NCI-H2029 (cell line): Measurements from ENCODE around the gene LHX4.

Experiments used
- DNase-seq: peaks from one replicate; lab custom pipeline; 2025; lab: John Stamatoyannopoulos, UW

LHX4 gene

DNA sequence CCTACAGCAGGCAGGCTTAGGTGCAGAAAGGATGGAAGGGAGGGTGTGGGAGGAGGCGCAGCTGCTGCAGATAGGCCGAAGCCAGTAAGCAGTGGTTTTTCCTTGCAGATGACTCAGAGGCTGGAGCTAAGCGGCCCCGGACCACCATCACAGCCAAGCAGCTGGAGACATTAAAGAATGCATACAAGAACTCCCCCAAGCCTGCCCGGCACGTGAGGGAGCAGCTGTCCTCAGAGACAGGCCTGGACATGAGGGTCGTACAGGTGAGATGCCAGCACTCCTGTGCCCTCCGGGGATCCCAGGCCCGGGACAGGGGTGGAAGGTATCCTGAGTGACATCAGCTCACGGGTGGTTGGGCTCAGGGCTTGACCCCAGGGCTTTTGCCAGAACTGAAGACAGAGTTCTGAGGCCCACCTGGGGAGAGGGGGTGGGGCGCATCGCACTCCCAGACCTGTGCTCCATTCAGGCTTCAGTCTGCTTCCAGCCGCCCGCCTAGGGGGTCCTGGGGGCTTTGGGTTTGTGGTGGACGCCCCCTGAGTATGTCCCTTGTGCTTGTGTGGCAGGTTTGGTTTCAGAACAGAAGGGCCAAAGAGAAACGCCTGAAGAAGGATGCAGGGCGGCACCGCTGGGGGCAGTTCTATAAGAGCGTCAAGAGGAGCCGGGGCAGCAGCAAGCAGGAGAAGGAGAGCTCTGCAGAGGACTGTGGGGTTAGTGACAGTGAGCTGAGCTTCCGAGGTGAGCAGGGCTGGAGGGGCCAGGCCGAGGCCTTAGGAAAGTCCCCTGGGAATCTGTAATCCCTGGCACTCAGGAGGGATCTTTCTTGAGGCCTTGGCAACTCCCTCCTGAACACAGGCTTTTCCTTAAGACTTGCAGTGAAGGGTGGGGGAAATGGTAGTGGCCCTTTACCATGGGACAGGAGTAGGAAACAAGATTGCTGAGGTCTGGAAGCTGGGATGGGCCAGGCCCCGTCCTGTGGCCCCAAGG is 41.5 kb downstream of the LHX4 start:
- DNase-seq = no peak

DNA sequence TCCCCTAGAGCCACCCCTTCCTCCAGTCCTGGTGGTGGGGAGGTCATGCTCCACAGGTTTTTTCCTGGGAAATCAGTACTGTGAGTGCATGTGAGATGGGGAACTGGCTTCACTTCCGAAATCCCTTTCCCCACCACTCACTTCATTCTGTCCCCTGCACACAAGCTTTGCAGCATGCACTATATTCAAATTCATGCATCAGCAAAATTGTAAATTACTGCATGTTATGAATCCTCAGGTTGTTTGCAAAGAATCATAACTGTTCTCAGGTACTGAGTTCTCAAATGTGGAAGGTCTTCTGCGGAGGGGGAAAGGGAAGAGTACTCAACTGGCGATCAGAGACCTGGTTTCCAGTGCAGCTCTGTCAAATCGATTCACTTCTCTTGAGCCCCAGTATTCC is 42.3 kb downstream of the LHX4 start:
- DNase-seq = no peak

DNA sequence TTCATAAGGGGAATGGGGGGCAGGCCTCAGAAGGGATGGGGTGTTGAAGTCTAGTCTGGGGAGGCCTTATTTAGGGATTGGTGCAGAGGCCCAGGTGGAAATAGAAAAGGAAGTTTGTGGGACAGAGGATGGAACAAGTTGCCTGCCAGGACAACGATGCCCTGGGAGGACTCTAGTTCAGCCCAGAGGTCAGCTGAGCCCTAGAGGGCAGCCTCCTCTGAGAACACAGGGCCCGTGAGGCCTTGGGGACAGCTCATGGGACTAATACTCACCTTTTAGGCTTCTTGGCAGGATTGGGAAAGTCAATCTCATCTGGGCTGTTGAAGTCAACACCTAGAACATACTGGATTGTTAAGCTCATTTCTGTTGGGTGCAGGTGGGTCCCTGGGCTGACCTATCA is 43.0 kb downstream of the LHX4 start:
- DNase-seq = no peak

DNA sequence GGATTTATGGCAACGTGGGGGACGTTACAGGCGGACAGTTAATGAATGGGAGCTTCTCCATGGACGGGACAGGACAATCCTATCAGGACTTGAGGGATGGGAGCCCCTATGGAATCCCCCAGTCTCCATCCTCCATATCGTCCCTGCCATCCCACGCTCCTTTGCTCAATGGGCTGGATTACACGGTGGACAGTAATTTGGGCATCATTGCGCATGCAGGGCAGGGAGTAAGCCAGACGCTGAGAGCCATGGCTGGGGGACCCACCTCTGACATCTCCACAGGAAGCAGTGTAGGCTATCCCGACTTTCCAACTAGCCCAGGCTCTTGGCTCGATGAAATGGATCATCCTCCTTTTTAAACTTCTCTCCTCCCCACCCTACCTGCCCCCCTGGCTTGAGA is 44.2 kb downstream of the LHX4 start:
- DNase-seq = no peak

DNA sequence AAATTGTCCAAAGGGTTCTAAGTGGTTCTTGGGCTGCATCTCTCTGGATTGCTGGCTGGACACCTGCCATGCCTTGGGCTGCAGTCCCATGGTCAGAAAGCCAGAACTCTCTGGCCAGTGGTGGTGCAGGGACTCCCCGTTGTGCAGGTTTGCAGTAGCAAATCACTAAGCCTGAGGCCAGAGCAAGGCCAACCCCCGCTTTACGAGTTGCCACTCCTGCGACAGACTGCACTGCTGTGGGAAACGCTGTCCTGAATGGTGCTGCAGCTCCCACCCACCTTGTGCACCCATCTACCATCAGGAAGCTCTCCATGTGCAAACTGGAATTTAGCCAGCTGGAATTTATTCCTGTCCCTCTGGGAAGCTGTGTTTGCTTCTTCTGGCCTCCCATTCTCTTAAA is 45.7 kb downstream of the LHX4 start:
- no peak for DNase-seq

DNA sequence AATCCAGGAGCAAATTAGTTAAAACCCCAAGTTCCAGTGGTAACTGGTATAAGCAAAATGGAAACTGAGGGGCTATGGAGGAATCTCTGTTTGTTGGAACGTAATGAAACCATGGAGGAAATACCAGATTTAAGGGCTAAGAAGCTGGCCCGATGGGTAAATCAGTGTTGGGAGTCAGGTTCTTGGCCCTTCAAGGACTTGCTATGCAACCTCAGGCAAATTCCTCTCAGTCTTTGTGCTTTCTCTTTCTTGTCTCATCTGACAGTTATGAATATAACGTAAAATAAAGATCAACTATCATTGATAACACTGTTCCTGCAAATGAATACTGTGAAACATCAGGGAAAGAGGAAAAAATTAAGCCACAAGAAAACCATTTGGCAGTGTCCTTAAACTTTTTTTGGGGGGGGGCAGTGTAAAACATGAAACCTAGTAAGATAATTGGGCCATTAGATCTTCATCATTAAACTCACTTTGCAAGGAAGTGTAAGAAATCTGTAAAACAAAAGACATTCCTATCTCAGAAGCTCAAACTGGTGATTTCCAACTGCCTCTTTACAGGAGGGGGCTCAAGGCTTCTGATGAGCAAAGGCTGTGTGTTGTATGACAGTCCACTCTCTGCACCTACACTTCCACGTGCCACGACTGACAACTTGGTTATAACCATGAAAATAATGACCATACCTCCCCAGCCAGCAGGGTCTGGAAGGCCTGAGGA is 47.6 kb downstream of the LHX4 start:
- DNase-seq = no peak

DNA sequence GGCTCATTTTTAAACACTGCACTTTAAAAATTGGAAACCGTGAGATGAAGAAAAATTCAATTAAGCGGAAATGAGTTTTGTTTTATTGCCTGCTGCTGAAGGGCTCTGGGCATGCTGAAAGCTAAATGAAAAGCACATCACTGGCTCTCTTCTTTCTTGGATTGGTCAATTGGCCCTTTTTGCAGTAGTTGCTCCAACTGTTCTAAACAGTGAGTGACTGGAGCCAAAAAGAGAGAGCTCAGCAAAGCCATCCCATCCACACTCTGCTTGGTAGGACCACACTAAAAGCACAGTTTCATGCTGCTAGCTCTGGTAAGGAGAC is 48.1 kb downstream of the LHX4 start:
- no peak for DNase-seq

DNA sequence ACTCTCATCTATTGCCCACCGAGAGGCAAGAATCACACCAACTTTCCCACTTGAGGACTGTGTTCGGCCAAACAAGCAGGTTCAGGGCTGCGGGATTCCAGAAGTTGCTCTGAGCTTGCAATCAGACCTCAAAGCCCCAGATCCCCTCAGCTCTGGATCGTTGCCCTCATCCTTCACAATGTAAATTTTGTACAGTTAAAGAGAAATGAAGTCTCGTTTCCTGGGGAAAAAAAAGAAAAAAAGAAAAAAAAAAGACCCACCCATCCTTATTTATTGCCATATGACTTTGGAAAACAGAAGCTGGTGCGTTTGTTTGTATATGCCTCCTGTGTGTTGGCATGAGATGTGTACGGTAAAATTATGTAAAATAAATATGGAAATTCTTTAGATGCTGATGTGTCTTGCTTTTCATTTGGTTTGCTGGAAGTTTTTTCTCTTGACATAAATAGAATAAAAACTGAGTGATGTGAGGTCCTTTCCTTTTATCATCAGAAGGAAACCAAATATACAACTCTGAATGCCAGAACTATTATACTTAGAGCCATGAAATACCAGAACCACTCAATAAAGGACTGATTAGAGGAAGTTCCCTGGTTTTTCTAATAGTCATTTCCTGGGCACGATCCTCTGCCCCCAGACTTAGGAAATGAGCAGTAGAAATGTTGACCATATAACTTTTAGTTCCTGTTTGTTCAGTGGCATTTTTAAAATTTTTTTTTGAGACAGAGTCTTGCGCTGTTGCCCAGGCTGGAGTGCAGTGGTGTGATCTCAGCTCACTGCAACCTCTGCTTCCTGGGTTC is 48.7 kb downstream of the LHX4 start:
- DNase-seq = no peak

DNA sequence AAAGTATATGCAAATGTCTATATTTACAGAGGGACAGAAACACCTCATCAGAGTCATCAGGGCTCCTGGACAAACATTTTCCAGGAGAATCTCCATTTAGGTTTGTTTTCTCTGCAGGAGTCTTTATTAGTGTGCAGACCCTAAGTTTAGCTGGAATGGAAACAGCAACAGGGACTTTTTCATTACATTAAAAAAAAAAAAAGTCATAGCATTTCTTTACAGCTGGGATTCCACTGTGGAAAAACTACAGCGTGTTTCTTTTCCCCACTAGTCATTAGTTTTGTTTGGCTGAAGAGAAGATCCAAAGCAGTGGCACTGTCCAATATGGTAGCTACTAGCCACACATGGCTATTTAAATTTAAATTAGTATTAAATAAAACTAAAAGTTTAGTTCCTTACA is 49.6 kb downstream of the LHX4 start:
- no peak for DNase-seq

DNA sequence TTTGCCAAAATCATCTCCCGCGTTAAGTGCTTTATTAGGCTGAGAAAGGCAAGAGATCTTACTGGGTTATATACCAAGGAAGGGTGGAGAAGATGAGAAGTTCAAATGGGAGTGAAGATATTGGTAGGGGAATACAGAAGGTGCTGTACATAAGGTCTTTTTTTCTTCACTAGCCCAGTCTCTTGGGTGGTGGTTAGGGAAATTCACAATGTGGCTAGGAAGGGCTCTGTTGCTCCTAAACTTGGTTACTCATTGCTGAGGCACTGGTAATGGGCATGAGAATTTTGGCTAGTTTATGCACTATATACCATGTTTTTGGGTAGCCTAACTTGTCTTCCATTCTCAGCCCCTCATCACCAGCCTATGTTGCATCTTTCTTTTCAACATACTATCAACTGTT is 50.6 kb downstream of the LHX4 start:
- DNase-seq = no peak

DNA sequence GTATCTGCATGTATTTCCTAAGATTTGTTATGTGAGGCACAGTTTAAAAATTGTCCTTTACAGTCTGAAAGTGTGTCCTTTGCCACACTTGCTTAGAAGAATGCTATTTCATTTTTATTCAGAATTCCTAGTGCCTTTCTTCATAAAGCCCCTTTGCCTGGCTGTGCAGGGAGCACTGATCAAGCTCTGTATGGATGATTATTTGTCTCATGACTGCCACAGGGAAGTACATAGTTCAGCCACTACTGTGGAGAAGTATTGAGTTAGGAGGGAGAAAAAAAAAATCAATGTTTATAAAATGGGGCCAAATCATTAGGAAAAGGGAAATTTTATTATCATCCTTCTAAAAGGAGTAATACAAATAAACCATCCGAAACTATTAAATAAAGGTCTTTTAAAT is 51.4 kb downstream of the LHX4 start:
- DNase-seq = no peak

DNA sequence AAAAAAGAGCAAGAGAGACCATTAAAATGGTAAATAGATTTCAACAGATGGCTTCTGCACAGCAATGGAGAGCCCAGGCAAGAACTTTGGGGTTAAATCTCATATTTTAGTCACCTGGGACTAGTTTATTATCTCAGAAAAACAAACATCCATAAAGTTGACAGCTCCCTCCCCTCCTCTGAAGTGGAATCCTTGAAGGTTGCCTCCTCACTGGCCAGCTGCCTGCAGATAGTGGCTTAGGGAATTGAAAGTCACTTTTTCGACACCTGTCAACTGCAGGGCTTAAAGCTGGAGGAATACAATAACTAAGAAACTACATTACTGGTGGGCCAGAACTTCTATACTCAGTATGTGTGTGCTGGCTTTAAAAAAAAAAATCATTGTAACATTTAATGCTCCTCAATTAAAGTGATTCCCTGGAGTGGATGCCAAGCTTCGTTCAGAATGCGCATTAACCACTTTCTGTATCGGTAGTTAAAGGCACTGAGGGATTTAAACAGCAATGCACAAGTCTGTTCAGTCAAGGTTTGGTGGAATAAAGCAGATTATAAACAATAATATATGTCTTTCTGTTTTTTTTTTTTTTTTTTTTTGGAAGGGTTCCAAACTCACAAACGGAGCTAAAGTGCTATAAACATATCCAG is 52.5 kb downstream of the LHX4 start:
- DNase-seq = no peak

DNA sequence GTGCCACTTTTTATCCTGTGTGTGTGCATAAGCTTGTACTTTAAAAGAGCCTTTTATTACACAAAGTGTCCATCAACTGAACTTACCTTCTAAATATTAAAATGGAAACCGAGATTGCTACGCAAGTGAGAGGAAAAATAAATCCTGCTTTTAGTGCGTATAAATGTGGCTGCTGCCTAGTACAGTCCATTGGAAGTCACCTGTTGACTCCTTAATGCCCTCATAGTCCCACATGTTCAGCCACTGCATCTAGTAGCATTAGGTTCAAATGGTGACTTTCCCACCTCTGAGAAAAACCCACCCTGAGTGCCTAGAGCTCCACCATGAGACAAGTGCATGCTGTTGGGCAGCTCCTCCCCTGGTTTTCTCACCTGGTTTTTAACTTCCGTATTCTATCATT is 53.0 kb downstream of the LHX4 start:
- DNase-seq = no peak

DNA sequence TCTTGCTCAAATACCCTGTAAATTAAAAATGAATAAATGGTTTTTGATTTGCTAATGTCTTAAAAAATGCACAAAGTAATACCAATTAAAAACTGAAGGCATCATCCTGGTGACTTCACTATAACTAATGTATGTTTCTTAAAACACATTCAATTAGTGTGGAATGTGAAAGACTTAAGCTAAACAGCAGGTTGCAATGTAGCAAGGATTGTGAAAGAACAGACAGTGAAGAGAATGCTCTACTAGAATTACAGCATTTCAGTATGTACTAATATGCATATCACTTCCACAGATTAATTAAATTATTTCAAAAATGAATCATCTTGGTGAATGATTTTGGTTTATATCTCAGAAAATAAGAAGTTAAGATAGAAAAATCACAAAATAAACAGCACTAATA is 56.4 kb downstream of the LHX4 start:
- DNase-seq = no peak

DNA sequence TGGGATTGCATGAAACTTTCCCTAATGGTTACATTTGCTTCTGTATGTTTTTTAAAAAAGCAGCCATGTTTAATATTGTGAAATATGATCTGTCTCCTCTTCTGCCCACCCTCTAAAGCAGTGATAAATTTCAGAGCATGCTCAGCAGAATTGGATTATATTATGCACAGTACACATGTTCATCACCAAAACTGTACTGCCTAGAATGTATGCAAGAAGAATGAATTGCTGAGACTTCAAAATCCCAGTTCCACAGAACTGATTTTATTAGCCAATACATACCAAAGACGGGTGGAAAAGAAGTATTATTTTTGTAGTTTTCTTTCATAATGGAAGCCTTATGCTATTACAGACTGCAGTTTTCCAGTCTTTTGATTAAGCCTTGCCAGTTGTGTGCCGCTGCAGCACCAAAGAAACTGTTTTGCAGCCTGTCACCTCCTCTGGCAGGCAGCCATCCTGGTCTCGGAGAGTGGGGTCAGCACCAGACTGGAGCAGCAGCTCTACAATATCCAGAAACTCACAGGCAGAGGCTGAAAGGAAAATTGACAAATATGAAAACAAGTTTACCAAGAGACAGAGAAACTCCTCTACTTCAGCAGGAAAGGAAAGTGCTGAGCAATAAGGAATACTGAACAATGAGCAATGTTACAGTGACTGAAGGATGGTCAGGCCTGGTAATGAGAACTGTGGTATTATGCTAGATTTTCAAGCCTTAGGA is 58.1 kb downstream of the LHX4 start:
- no peak for DNase-seq

DNA sequence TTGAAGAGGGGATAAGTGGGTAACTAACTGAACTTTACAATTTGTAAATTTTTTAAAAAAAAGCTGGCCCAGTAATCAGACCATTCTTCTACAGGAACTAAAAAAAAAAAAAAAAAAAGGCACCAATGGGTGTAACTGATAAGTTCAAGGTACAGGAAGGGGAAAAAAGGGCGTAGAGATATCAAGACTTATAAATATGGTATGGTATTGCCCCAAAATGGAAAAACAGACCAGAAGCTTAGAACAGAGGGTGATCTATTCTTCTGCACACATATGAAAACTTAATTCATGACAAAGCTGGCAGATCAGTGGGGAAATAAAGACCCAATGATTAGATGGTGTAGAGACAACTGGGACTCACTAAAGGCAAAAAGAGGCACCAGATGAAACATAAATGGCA is 58.9 kb downstream of the LHX4 start:
- DNase-seq = no peak

DNA sequence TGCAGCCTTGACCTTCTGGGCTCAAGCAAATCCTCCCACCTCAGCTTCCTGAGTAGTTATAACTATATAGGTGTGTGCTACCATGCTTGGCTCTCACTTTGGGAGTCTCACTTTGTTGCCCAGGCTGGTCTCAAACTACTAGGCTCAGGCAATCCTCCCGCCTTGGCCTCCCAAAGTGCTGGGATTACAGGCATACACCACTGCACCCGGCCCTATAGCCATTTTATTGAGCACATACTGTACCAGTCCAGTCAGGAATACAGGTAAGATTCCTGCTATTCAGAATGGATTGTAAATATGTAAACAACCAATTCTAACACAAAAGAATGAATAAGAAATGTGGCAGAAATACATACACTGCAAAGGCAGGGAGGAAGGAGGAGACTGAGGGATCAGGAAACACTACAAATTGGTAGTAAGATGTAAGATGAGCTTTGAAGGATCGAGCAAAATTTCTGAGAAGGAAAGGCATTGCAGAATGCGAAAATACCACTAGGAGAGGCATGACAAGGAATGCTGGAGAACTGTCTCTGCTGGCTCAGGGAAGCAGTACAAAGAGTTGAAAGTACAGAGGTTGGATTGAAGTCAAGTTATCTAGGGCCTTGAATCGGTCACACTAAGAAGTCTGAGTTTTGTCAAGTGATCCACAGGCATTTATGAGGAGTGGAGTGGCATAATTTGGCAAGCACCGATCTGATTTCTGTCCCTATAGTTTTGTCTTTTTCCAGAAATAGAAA is 60.4 kb downstream of the LHX4 start:
- no peak for DNase-seq

DNA sequence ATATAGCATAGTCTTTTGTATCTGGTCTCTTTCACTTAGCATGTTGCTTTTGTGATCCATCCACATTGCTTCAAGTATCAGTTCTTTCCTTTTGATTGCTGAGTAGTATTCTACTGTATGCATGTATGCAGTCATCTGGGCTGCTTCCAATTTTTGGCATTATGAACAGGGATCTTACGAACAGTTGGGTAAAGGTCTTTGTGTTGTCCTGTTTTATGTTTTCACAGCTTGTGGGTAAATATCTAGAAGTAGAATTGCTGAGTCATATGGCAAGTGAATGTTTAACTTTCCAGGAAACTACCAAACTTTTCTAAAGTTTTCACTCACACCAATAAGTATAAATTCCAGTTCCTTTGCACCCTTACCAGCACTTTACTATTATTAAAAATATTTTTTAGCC is 60.9 kb downstream of the LHX4 start:
- no peak for DNase-seq

DNA sequence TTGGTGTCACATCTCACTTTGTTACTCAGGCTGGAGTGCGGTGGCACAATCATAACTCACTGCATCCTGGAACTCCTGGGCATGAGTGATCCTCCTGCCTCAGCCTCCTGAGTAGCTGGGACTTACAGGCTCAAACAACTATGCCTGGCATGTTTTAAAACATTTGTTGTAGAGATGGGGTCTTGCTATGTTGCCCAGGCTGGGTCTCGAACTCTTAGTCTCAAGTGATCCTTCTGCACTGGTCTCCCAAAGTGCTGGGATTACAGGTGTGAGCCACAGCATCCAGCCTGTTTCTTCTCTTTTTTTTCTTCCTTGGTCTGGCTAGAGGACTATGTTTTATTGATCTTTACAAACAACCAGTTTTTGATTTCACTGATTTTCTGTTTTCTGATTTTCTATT is 64.6 kb downstream of the LHX4 start:
- DNase-seq = no peak

DNA sequence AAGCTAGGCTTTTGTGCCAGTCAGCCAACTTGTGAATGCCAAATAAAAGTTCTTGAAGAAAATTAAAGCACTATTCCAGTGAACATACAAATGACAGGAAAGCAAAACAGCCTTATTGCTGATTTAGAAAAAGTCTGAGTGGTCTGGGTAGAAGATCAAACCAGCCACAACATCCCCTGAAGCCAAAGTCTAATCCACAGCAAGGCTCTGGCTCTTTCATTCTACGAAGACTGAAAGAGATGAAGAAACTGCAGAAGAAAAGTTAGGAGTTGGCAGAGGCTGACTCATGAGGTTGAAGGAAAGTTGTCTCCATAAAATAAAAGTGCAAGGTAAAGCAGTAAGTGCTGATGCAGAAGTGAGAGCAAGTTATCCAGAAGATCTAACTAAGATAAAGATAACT is 65.9 kb downstream of the LHX4 start:
- no peak for DNase-seq
